ENCODE measurements around the gene DRAM2.

- TF ChIP-seq CTCF (IDR thresholded peaks at IDR 0.05; ENCODE audit: extremely low read depth in 1 of 2, insufficient read depth in 1 of 2, low read depth in 1 of 2, low read length in 2 of 2) (no peak), POLR2A (IDR thresholded peaks at IDR 0.05; ENCODE audit: low read depth, low read length) (no peak), EZH2 (IDR thresholded peaks at IDR 0.05; ENCODE audit: borderline replicate concordance, low read depth, low read length, severe bottlenecking) (no peak), POLR2AphosphoS5 (IDR thresholded peaks at IDR 0.05; ENCODE audit: insufficient read depth, low read depth, low read length) (no peak)
These were observed 57.3 kb downstream of the DRAM2 start for GRCh38 chr1:111082421-111083203.
